IMR-90 (cell line): Measurements from ENCODE around the gene BCAP31.

ENCODE experiments used
- FOS ChIP-seq: fragments of 150-350 bp; IDR thresholded peaks from 2 replicates; pipeline ENCODE4 v1.6.1; 2016; ENCODE audit warnings: low read depth, low read length
- MXI1 ChIP-seq: IDR thresholded peaks from 2 replicates; pipeline ENCODE4 v1.6.1; 2012; ENCODE audit warnings: low read depth, mild to moderate bottlenecking, low read length, moderate library complexity, borderline replicate concordance
- POLR2A ChIP-seq: IDR thresholded peaks from 2 replicates; pipeline ENCODE4 v1.6.1; 2012; ENCODE audit warnings: mild to moderate bottlenecking, low read depth, low read length
- RAD21 ChIP-seq: IDR thresholded peaks from 2 replicates; pipeline ENCODE4 v1.6.1; 2012; ENCODE audit warnings: low read length, improper control_type of control experiment
- RCOR1 ChIP-seq: IDR thresholded peaks from 2 replicates; pipeline ENCODE4 v1.6.1; 2012; ENCODE audit warnings: mild to moderate bottlenecking, low read length, improper control_type of control experiment; ENCODE audit not compliant: insufficient replicate concordance
- RFX5 ChIP-seq: IDR thresholded peaks from 2 replicates; pipeline ENCODE4 v1.8.0; 2012; ENCODE audit warnings: low read depth, mild to moderate bottlenecking, low read length, moderate library complexity
- TF ChIP-seq, protein P1 (sequence below): conservative IDR thresholded peaks from 2 replicates; pipeline ENCODE4 v1.5.1; 2012; ENCODE audit warnings: mild to moderate bottlenecking, low read depth, low read length, improper control_type of control experiment

DNA sequence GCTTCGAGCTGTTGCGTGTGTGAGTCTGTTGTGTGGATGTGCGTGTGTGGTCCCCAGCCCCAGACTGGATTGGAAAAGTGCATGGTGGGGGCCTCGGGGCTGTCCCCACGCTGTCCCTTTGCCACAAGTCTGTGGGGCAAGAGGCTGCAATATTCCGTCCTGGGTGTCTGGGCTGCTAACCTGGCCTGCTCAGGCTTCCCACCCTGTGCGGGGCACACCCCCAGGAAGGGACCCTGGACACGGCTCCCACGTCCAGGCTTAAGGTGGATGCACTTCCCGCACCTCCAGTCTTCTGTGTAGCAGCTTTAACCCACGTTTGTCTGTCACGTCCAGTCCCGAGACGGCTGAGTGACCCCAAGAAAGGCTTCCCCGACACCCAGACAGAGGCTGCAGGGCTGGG is 28.1 kb downstream of the BCAP31 start:
- TF ChIP-seq POLR2A (no peak), RFX5 (no peak), MXI1 (no peak), RAD21 (no peak), RCOR1 (no peak), FOS (no peak)
- TF ChIP-seq, protein P1, sequence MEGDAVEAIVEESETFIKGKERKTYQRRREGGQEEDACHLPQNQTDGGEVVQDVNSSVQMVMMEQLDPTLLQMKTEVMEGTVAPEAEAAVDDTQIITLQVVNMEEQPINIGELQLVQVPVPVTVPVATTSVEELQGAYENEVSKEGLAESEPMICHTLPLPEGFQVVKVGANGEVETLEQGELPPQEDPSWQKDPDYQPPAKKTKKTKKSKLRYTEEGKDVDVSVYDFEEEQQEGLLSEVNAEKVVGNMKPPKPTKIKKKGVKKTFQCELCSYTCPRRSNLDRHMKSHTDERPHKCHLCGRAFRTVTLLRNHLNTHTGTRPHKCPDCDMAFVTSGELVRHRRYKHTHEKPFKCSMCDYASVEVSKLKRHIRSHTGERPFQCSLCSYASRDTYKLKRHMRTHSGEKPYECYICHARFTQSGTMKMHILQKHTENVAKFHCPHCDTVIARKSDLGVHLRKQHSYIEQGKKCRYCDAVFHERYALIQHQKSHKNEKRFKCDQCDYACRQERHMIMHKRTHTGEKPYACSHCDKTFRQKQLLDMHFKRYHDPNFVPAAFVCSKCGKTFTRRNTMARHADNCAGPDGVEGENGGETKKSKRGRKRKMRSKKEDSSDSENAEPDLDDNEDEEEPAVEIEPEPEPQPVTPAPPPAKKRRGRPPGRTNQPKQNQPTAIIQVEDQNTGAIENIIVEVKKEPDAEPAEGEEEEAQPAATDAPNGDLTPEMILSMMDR: no peak
